NCI-H128 (cell line): ENCODE data around the gene SMIM26.
"Not testable (repeated sequence)": the region's sequence is repeated elsewhere in the genome, so short reads cannot be mapped to it uniquely, and the experiment has no call there.

Experiments
- DNase-seq: peaks from one replicate; lab custom pipeline; 2025; ENCODE audit not compliant: unreplicated experiment; lab: John Stamatoyannopoulos, UW

SMIM26 gene, protein sequence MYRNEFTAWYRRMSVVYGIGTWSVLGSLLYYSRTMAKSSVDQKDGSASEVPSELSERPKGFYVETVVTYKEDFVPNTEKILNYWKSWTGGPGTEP

DNA sequence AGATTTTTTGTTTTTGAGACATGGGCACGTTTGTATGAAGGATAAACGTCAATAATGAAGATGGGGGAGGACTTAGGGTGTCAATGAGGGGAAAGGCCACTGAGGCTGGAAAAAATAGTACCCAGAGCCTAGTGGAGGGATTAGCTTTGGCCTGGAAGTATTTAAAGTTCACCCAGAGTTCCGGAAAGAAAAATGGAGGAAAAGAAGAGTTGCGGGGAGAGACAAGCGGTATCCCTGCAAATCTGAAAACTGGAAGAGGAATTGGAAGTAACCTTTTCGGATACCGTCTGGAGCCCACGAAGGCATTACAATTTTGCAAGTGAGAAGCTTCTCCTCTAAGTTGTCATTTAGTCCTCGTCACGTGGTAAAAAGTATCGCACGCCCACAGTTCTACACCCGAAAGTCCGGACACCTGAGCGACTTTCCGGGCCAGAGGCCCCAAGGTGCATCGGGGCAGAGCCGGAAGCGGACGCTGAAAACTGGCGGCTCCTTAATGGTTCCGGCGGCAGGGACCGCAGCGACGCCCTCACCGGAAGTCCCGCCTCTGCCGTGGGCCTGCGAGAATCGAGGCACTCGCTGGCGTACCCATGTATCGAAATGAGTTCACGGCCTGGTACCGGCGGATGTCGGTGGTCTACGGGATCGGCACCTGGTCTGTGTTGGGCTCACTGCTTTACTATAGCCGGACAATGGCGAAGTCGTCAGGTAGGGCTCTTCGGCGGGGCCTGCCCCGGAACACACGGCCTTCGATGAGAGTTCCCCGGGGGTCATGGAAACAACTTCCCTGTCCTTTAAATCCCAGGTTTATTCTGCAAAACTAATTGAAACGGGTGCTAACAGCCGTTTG is at the start of gene SMIM26:
TSS of gene SMIM26 (plus strand) at position 541 of the 847 bp plus-strand sequence. CDS start at position 588, 47 bp downstream.
- DNase-seq: peak; percentile 82

DNA sequence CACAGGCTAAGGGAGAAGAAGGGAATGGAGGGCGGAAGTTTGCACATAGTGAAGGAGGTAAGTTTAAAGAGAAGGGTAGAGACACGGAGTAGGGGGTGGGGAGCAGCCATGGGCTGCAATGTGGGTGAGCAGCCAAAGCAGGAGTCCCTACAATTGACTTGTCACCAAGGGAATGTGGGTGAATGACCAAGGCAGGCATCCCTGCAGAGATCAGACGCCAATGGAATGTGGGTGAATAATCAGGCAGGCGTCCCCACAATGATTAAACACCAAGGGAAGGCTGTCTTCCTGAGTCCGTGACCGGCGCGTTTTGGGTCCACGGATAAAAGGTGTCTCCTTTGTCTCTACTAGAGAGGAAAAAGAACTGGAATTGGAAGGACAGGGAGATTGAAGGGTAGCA is 45.2 kb upstream of the SMIM26 start:
- DNase-seq: not testable (repeated sequence)

GRCh38 chr20:18523066-18523465 is 44.2 kb upstream of the SMIM26 start:
- no peak for DNase-seq

DNA sequence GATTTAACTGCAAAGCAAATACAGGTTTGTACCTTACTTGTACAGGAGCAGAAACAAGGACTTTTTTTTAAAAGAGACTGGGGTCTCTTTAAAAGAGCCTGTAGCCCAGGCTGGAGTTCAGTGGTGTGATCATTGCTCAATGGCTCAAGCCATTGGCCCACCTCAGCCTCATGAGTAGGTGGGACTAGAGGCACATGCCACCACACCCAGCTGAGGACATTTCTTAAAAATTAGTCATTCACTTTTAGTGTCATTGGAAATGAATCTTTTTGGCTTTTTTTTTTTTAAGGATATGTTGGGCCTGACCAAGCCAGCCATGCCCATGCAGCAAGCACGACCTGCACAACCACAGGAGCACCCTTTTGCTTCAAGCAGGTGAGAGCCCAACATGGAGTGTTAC is 42.6 kb upstream of the SMIM26 start:
- DNase-seq: no peak

DNA sequence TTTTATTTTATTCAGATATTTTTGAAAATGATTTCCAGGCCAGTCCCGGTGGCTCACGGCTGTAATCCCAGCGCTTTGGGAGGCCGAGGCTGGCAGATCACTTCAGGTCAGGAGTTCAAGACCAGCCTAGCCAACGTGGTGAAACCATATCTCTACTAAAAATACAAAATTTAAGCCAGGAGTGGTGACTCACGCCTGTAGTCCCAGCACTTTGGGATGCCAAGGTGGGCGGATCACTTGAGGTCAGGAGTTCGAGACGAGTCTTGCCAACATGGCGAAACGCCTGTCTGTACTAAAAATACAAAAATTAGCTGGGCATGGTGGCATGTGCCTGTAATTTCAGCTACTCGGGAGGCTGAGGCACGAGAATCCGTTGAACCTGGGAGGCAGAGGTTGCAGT is 40.5 kb upstream of the SMIM26 start:
- not testable (repeated sequence) for DNase-seq

- no peak for DNase-seq
These were observed 39.9 kb upstream of the SMIM26 start for GRCh38 chr20:18527339-18527738.

- no peak for DNase-seq
These were observed 39.4 kb upstream of the SMIM26 start for GRCh38 chr20:18527836-18528235.

- DNase-seq: no peak
These were observed 38.2 kb upstream of the SMIM26 start for GRCh38 chr20:18529041-18529440.

DNA sequence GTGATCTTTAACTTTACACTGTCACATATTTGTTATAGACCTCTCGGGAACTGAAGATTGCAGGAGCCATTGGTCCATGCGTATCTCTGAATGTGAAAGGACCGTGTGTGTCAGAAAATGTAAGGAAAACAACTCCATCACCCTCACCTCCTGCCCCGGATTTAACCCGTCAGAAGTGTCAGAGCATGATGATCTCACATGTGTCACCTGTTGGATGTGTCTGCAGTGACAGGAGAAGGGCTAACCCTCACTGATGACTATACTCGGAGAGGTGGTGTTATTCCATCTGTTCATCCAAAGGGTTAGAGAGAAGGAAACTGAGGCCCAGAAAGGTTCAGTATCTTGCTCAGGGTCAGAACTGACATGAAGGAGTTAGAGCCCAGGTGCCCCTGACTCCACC is 34.6 kb upstream of the SMIM26 start:
- DNase-seq: no peak

DNA sequence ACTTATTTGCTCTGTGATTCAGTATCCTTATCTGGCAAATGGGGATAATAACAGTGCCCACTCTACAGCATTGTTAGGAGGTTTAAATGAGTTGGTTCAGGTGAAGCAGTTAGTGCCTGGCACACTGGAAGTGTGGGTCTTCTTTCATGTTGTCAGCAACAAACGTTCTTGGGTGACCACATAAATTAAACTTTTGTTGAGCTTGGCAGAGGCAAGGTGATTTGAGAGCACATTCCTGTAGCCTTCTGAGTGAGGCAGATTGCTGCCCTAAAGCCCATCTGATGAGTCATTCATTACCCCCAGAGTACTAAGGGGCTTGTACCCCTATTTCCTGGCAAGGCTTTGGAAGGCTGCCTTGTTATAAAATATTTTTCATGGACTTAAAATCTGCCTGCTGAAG is 33.7 kb upstream of the SMIM26 start:
- no peak for DNase-seq

DNA sequence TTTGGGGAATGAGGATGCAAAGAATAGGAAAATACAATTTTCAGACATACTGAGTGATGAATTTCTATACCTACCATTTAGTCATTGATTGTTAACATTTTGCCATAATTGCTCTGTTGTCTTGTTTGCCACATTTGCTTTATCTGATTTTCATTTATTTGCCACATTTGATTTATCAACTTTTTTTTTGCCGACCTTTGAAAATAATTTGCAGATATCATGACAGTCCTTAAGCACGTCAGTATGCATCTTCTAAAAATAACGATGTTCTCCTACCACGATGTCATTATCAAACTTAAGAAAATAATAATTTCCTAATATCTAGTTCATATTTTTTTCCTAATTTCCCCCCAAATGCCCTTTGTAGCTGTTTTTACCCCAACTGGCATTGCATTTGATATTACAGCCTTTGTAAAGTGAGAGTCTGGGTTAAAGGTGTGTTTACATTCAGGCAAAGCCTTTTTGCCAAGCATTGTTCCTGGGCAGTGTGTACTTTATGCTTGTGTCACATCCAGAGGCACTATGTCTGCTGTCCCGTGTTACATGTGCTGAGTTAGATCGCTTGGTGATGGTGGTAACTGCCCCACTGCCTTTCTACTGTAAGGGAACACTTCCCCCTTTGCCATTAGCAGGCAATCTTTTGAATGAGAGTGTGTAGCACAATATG is 33.1 kb upstream of the SMIM26 start:
- DNase-seq: no peak

- no peak for DNase-seq
These were observed 29.6 kb upstream of the SMIM26 start for GRCh38 chr20:18537651-18538050.

GRCh38 chr20:18541741-18542140 is 25.5 kb upstream of the SMIM26 start:
- DNase-seq: no peak

GRCh38 chr20:18543216-18543615 is 24.0 kb upstream of the SMIM26 start:
- no peak for DNase-seq

GRCh38 chr20:18543932-18544331 is 23.3 kb upstream of the SMIM26 start:
- peak; percentile 24 for DNase-seq

- no peak for DNase-seq
These were observed 21.7 kb upstream of the SMIM26 start for GRCh38 chr20:18545566-18545965.

DNA sequence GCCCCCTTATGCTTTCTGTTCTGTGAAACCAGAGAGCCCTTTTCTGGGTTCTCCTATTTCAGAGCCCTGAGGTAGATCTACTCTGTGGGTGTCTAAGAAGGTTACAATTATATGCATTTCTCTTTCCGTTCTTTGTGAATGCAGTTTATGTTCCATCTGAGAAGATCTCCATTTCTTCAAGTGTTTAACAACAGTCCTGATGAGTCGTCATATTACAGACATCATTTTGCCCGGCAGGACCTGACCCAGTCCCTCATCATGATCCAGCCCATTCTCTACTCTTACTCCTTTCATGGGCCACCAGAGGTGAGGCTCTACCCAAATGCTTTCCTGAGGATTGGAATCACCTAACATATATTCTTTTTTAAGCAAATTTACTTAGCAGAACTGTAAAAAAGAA is 18.8 kb upstream of the SMIM26 start:
- no peak for DNase-seq

- no peak for DNase-seq
These were observed 13.5 kb upstream of the SMIM26 start for GRCh38 chr20:18553746-18554145.

GRCh38 chr20:18567739-18568091 is 483 bp downstream of the SMIM26 start:
- DNase-seq: no peak

- no peak for DNase-seq
These were observed 3.8 kb downstream of the SMIM26 start for GRCh38 chr20:18571009-18571408.

DNA sequence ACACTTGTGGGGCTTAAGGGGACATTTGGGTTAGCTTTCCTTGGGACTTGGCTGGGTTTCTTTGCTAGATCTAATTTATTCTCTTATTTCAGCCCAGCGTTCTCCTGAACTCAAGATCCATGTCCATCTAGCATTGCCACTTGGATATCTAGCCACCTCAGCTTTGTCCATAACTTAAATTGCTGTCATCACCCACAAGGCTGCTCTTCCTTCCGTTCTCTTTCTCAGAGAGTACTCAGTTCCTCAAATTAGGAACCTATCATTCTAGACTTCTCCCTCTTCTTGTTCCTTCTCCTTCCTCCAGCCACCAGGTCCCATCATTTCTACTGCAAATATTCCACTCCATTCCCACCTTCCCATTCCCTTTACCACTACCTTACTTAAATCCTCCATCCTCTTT is 4.3 kb downstream of the SMIM26 start:
- no peak for DNase-seq

DNA sequence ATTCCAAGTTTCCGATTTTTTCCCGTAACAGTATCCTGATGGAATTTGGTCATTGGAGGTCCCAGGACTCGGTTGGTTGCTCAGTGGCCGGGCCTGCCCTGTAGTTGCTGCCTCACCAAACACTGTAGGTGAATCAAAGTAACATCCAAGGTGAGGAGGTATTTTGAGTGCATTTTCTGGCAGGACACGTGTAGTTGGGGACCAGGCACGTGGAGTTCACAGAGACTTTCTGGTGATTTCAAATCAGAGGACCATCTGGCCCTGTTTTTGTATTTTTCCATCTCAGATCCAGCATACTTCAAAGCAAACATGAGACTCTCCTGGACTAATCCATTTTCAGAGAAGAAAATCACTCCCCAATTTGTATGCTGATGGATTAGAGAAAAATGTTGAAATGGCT is 10.7 kb downstream of the SMIM26 start:
- no peak for DNase-seq
